Limb (tissue), 2 donors: Measurements from ENCODE around the gene SLC25A25.

Source experiments
- DNase-seq, 2 donors: peaks; one replicate each; pipeline ENCODE4 v3.0.0-alpha.2; 2016; ENCODE audit errors: extremely low spot score in 2 of 2

SLC25A25 gene

DNA sequence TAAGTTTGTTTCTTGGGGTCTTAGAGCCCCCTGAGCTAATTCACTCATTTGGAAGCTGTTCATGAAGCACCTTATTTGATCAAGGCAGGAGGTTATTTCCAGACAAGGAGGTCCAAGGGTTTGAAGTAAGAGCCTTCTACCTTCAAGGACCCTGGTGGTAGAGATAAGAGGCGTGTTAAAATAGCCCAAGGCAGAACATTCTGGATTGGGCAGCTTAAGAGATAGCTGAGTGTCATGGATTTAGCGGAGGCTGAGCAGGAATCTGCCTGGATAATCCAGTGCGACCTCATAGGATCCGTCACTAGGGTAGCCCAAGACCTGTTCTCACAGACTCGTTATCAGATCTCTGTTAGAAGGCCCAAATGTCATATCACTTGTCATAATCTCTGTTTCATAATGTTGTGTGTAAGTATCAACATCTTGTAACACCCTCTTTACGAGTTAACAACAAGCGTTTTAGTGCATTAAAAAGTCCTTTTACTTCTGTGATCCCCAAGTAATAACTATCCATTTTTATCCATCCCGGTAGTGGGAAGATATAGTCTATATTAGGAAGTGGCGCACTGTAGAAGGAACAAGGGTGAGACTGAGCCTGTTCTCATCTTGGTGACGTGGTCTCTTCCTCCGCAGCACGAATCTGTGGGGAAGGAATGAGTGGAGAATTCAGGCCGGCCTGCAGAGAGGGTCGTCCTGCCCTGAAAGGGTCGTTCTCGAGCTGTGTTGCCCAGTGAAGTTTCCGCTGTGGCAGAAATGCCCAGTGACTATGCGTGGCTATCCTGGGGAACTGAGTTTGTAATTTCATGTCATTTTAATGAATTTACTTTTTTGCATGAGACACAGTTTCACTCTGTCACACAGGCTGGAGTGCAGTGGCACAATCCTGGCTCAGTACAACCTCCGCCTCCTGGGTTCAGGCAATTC is 28.8 kb downstream of the SLC25A25 start:
- no peak for DNase-seq

DNA sequence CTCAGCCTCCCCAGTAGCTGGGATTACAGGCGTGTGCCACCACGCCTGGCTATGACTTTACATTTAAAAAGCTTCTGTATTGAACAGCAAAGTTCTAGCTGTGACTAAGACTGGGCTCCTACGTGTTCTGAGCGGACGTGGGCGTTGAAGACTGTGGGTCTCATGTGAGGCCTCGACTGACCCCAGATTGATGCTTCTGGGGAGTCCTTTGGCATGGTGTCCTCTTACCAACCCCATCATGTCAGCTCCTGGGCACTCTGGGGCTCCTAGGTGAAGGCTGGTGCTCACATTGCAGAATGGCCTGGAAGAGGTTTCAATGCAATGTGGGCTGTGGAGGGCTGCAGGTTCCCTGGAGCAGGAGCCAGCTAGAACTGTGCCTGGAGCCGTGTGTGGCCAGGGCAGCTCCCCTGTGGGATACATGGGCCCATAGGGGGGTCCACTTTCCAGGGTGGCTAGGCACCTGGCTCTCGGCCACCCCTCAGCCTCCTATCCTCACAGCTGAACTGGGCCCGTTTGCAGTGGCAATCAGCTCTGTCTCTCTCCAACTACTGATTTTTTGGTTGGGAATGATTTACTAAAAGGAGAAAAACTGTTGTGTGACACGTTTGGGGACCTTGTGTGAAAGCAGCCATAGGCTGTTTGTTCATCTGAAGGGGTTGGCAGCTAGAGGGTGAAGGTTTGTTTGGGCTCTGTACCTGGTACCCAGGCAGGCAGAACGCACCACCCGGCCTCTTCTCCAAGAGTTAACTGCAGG is 29.7 kb downstream of the SLC25A25 start:
- no peak for DNase-seq

DNA sequence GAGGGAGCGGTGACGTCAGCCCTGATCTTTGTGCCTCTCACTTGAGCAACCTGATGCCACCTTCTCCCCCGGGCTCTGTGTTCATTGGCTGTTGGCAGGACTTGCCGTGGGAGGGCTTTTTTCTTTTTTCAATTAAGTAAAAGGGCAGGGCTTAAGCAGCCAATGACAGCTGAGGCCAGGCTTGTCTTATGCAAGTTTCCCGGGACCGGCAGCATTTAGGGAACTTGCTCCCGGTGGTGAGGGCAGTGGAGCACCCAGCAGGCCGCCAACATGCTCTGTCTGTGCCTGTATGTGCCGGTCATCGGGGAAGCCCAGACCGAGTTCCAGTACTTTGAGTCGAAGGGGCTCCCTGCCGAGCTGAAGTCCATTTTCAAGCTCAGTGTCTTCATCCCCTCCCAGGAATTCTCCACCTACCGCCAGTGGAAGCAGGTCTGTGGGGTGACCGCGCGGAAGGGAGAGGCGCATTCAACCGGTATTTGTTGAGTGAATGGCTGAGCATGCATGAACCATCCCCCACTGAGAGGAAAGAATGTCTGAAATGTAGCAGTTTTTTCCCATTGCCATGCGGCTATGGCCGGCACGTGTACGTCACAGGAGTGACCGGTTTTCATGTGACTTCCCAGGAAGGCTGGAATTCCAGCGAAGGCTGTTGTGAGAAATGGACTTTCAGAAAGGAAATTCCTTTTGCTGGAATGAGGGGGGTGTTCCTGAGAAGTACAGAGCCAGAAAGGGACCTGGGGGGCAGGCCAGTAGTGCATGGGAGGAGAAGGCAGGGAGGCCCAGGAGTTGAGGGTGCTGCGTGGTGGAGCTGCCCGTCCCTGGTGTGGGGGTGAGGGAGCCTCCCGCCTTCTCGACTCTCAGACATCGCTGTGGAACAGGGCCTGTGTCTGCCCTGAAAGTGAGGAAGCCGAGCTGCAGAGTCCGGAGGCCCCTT is 30.5 kb downstream of the SLC25A25 start:
- DNase-seq = peak; percentile 86 to 89

DNA sequence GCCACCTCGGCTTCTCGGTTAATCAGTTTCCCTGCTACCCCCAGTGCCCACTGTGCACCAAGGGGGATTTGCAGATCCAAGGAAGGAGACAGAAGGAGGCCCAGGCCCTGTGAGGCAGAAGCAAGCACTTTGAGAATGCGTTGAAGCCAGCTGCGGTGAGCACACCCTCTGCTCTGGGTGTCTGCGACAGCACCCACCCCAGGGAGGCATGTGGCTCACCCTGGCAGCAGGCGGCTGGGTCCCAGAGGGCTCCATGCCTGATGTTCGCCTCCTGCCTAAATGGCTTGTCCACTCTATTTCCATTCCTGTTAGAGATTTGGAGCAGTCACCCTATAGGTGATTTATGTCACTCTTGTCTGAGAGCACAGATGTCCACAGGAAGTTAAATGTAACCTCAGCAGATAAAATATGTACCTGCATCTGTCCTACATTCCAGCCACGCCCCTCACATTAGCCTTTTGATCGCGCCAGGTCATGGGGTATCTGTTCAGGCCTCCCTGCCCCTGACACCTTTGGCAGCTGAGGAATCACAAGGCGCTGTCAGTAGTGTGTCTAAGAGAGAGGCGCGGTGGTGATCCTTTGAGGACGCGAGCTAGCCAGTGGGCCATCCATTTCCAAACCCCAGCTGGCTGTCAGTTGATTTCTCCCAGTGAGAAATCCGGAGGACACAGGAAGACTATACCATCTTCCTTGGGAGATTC is 31.3 kb downstream of the SLC25A25 start:
- peak in 1 of 2 donors; percentile 43 for DNase-seq

DNA sequence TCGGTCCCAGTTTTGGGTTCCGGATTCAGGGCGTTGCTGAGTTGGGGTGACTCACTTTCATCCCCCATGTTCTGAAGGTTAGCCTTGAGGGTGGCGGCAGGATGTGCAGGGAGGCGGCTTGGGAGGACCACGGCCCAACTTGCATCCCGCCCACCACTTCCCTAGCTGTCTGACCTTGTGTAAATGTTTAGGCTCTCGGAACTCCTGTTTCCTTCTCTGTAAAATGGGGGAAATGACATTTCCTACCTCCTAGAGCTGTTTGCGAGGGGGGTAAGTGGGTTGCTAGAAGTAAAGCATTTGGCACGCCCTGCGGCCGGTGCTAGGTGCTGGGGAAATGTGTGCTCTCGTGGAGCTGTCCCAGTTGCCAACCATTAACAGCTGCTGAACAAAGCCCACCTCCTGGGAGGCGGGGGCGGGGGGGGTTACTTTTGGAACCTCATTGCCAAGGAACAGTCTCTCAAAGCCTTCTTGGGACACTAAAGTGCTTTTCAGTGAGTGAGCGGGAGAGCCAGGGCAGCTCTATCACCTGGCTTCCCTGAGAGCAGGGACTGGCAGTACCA is 32.0 kb downstream of the SLC25A25 start:
- DNase-seq = peak in 1 of 2 donors; percentile 40

DNA sequence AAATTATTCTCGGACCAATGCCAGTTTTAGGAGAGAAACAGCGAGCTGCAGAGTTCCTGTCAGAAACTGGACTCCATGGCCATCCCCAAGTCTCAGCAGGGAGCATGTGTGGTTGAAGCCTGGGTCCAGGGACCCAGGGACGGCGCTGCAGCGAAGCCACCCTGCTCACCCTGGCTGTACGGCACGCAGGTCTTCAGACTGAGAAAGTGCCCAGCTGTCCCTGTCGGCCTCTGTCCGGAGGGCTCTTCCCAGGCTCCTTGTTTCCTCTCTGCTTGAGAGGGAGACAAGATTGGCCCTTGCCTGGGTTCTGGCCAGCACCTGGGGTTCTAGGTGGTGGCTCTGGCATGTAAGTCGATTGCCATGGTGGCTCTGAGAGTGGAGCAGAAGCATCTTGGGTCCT is 32.5 kb downstream of the SLC25A25 start:
- DNase-seq = no peak

DNA sequence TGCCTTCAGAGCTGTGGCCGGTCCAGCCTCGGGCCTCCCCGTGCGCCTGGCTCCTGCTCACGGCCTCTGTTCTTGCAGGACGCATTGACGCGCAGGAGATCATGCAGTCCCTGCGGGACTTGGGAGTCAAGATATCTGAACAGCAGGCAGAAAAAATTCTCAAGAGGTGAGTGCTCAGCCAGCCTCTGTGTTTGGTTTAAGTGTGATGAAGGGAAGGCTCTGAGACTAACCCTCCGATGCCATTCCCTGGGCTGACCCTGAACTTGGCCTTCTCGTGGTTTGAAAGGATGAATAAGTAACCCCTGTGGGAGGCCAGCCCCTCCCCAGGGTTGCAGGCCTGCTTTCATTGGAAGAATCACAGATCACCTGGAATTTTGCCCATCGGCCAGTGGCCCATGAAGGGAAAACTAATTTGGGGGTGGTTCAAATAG is 33.2 kb downstream of the SLC25A25 start:
- DNase-seq = no peak

DNA sequence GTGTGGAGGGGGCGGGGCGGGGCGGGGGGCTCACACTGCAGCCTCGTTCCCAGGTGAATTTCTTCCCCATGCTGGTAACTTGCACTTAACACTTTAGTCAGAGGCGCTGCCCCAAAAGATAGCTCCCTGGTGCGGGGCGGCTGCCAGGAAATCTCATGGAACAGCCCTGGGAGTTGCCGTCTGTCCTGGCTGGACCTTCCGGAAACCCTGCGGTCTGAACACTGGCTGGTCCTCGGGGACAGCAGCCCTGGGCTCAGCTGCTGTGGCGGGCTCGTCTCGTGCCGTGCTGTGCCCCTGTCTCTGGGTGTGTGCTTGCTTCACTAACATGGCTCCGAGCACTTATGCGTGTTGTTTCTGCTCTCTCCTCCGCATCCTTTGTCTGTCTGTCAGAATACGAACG is 33.7 kb downstream of the SLC25A25 start:
- DNase-seq = no peak

DNA sequence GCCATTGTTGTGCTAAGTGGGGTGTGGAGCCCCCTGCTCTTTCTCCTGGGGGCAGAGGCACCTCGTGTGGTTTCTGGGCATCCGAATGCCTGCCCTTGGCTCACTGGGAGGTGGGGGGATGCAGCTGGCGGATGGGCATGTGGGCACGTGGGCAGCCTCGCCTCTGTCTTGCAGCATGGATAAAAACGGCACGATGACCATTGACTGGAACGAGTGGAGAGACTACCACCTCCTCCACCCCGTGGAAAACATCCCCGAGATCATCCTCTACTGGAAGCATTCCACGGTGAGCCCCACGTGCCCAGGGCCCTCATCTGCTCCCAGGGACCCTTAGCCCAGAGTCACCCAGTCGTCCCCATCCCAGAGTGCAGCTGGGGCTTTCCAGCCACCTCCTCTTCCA is 34.2 kb downstream of the SLC25A25 start:
- no peak for DNase-seq

DNA sequence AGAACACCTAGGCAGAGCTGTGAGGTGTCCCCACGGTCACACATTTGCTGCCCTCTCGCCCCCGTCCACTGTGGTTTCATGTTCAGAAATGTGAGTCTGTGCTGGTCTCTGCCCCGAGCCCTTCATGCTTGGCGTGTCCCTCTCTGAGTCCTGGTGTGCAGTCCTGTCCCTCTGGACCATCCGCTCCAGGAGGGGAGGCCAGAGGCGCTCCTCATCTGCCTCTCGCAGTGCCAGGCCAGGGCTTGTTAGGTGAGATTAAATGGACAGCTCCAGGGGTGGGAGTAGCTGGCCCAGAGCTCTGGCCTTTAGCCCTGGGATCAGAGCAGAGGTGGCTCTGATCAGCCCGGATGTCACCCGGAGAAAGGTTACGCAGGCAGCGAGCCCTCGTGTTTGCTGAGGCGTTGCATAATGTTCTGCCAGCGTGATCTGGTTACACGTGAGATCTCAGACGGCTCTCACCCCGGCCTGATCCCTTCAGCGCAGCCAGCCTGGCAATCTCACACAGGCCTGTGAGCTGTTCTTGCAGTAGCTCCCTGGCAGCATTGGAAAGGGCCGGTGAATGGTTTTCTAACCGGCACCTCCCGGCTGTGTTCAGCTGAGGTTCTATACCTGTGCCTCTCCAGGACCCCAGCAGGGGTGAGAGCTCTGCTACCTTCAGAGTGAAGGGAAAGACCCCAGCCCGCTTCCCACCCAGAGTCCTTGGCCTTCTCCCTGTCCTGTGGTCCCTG is 35.0 kb downstream of the SLC25A25 start:
- no peak for DNase-seq

DNA sequence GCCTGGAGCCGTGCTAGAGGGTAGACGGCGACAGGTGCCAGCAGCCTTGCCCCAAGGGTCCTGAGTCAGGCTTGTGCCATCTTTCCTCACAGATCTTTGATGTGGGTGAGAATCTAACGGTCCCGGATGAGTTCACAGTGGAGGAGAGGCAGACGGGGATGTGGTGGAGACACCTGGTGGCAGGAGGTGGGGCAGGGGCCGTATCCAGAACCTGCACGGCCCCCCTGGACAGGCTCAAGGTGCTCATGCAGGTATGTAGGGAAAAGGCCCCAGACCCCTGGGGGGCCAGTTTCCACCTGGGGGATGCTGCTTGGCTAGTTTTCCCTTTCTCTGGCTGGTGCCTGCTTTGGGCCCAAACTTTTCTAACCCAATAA is 35.5 kb downstream of the SLC25A25 start:
- DNase-seq = no peak

DNA sequence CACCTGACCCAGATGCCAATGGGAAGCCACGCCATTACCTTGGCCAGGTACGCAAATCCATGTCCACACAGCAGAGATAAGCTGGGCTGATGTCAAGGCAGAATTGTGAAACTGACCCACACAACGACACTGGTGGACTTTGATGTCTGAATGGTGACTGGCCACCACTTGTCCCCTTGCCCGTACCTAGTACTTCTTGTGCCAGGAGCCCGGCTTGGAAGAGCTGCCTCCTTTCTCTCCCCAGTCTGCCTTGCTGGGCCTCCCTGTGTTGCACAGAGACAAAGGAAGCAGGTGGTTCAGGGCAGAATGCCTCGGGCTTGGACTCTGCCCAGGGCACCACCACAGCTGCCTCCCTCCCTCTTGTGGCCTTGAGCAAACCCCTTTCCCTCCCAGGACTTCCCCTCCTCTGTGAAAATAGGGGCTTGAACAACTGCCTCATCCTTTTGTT is 36.2 kb downstream of the SLC25A25 start:
- peak in 1 of 2 donors; percentile 55 for DNase-seq

DNA sequence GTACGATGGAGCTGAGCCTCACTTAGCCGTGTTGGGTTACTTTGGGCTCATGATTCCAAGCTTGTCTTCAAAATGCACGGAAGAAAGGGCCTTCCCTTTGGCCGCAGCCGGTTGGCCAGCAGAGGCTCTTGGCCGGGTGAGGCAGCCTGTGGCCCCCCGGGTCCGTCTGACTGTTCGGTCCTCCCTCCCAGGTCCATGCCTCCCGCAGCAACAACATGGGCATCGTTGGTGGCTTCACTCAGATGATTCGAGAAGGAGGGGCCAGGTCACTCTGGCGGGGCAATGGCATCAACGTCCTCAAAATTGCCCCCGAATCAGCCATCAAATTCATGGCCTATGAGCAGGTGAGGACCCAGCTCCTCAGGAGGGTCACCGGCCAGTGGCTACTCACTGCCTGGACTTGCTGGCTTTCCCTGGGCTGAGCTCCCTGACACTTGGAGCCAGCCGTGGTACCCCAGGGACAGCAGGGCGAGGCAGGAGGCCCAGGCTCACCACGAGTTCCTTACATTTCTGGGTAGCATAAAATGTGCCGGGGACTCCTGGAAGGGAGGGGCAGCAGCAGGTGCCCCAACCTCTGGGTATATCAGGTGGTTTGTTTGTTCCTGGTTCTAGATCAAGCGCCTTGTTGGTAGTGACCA is 37.6 kb downstream of the SLC25A25 start:
- DNase-seq = no peak

DNA sequence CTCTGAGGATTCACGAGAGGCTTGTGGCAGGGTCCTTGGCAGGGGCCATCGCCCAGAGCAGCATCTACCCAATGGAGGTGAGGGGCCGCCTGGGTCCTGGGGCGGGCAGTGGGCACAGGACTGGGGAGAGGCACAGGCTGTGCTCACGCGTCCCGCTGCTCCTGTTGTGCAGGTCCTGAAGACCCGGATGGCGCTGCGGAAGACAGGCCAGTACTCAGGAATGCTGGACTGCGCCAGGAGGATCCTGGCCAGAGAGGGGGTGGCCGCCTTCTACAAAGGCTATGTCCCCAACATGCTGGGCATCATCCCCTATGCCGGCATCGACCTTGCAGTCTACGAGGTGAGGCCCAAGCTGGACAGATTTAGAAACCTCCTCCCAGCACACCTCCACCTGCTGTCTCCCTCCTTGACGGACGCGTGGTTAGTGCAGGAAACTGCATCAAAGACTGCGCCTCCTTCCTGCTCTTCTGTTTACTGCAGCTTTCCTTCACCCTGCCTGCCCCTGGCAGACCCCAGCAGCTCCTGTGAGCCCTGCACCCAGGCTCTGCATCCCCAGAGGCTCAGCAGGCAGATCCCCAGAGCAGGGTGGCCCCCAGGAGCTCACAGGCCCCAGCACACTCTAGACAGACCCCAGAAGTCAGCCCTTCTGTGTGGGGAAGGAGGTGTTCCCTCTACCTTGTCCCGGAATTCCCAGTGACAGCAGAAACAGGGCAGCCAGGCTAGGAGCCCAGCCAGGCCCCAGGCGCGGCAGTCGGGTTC is 38.3 kb downstream of the SLC25A25 start:
- no peak for DNase-seq

DNA sequence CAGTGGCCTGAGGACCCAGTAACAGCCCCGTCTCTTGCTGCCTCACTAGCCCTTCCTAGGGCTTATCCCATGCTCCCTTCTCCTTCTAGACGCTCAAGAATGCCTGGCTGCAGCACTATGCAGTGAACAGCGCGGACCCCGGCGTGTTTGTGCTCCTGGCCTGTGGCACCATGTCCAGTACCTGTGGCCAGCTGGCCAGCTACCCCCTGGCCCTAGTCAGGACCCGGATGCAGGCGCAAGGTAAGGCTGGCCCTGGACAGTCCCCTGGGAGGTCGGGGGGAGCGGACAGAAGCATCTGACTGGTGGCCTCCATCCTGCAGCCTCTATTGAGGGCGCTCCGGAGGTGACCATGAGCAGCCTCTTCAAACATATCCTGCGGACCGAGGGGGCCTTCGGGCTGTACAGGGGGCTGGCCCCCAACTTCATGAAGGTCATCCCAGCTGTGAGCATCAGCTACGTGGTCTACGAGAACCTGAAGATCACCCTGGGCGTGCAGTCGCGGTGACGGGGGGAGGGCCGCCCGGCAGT is 39.0 kb downstream of the SLC25A25 start:
- no peak for DNase-seq

DNA sequence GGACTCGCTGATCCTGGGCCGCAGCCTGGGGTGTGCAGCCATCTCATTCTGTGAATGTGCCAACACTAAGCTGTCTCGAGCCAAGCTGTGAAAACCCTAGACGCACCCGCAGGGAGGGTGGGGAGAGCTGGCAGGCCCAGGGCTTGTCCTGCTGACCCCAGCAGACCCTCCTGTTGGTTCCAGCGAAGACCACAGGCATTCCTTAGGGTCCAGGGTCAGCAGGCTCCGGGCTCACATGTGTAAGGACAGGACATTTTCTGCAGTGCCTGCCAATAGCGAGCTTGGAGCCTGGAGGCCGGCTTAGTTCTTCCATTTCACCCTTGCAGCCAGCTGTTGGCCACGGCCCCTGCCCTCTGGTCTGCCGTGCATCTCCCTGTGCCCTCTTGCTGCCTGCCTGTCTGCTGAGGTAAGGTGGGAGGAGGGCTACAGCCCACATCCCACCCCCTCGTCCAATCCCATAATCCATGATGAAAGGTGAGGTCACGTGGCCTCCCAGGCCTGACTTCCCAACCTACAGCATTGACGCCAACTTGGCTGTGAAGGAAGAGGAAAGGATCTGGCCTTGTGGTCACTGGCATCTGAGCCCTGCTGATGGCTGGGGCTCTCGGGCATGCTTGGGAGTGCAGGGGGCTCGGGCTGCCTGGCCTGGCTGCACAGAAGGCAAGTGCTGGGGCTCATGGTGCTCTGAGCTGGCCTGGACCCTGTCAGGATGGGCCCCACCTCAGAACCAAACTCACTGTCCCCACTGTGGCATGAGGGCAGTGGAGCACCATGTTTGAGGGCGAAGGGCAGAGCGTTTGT is 39.6 kb downstream of the SLC25A25 start:
- no peak for DNase-seq

DNA sequence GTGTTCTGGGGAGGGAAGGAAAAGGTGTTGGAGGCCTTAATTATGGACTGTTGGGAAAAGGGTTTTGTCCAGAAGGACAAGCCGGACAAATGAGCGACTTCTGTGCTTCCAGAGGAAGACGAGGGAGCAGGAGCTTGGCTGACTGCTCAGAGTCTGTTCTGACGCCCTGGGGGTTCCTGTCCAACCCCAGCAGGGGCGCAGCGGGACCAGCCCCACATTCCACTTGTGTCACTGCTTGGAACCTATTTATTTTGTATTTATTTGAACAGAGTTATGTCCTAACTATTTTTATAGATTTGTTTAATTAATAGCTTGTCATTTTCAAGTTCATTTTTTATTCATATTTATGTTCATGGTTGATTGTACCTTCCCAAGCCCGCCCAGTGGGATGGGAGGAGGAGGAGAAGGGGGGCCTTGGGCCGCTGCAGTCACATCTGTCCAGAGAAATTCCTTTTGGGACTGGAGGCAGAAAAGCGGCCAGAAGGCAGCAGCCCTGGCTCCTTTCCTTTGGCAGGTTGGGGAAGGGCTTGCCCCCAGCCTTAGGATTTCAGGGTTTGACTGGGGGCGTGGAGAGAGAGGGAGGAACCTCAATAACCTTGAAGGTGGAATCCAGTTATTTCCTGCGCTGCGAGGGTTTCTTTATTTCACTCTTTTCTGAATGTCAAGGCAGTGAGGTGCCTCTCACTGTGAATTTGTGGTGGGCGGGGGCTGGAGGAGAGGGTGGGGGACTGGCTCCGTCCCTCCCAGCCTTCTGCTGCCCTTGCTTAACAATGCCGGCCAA is 40.4 kb downstream of the SLC25A25 start:
- no peak for DNase-seq
